ENCODE results near the gene CEMIP2.

The CEMIP2 gene

GRCh38 chr9:71683598-71684235 is 84.6 kb downstream of the CEMIP2 start:
- no peak for TF ChIP-seq CTCF (IDR thresholded peaks at IDR 0.05; ENCODE audit: insufficient read depth, low read depth, low read length, missing control alignments)
- H3K4me3 ChIP-seq (ENCODE audit: low read depth, low read length): no peak overlapping the region
- no peak for DNase-seq (ENCODE audit: low read depth)

- H3K4me3 ChIP-seq (ENCODE audit: low read depth, low read length): no peak overlapping the region
- no peak for TF ChIP-seq CTCF (IDR thresholded peaks at IDR 0.05; ENCODE audit: insufficient read depth, low read depth, low read length, missing control alignments)
- DNase-seq (ENCODE audit: low read depth): no peak
Measured at GRCh38 chr9:71681708-71682272, 86.5 kb downstream of the CEMIP2 start.

- no peak for TF ChIP-seq CTCF (IDR thresholded peaks at IDR 0.05; ENCODE audit: insufficient read depth, low read depth, low read length, missing control alignments)
- DNase-seq (ENCODE audit: low read depth): no peak
- H3K4me3 ChIP-seq (ENCODE audit: low read depth, low read length): no peak overlapping the region
Measured at GRCh38 chr9:71681104-71681707, 87.1 kb downstream of the CEMIP2 start.

GRCh38 chr9:71680189-71680980 is 87.9 kb downstream of the CEMIP2 start:
- TF ChIP-seq CTCF (IDR thresholded peaks at IDR 0.05; ENCODE audit: insufficient read depth, low read depth, low read length, missing control alignments): no peak
- DNase-seq (ENCODE audit: low read depth): no peak
- no peak overlapping the region for H3K4me3 ChIP-seq (ENCODE audit: low read depth, low read length)

- no peak overlapping the region for H3K4me3 ChIP-seq (ENCODE audit: low read depth, low read length)
- no peak for DNase-seq (ENCODE audit: low read depth)
- TF ChIP-seq CTCF (IDR thresholded peaks at IDR 0.05; ENCODE audit: insufficient read depth, low read depth, low read length, missing control alignments): no peak
Measured at GRCh38 chr9:71678999-71679398, 89.3 kb downstream of the CEMIP2 start.

GRCh38 chr9:71677209-71677608 is 91.1 kb downstream of the CEMIP2 start:
- H3K4me3 ChIP-seq (ENCODE audit: low read depth, low read length): no peak overlapping the region
- DNase-seq (ENCODE audit: low read depth): no peak
- no peak for TF ChIP-seq CTCF (IDR thresholded peaks at IDR 0.05; ENCODE audit: insufficient read depth, low read depth, low read length, missing control alignments)
